Daoy (cell line): ENCODE results near the gene CLCN5. TPM values are rescaled to one million over a fixed set of nuclear protein-coding genes. Genes with fewer than 3 reads are reported as not detected.

Experiments used
- DNase-seq: peaks from one replicate; pipeline ENCODE4 v3.0.0-alpha.2; 2015; ENCODE audit warnings: low read depth
- total RNA-seq: library from RNA; depleted of rRNA; stranded (reverse); fragments of >200 nt; shearing (Covaris generic); gene quantifications from 2 replicates; pipeline ENCODE4 v1.2.3, GENCODE V29; 2014

Gene CLCN5
- total RNA-seq, 1 experiment from 2014 or later = 3.8 TPM

GRCh38 chrX:50081282-50081889 lies 159.0 kb downstream of the CLCN5 start:
- DNase-seq = peak; percentile 15

DNA sequence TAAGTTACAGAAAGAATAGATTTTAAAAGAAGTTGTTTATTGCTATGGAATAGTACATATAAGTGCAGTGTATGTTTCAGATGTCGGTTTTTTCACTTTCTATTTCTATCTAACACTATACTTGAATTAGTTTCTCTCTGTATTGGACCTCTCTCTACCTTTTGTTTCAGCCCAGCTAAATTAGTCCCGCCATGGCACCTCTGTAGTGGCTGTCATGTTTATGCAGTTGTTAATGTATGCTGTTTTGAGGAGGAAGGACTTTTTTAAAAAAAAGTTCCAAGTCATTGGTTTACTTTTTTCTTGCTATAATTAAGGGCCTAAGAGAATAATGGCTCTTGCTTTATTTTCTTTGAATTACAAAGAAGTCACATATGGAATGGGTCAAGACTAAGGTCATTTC lies 160.3 kb downstream of the CLCN5 start:
- no peak for DNase-seq

GRCh38 chrX:50088645-50089044 lies 166.2 kb downstream of the CLCN5 start:
- DNase-seq = no peak

- no peak for DNase-seq
Measured at GRCh38 chrX:50093625-50094024, 171.2 kb downstream of the CLCN5 start.

GRCh38 chrX:50097071-50097470 lies 174.7 kb downstream of the CLCN5 start:
- no peak for DNase-seq

DNA sequence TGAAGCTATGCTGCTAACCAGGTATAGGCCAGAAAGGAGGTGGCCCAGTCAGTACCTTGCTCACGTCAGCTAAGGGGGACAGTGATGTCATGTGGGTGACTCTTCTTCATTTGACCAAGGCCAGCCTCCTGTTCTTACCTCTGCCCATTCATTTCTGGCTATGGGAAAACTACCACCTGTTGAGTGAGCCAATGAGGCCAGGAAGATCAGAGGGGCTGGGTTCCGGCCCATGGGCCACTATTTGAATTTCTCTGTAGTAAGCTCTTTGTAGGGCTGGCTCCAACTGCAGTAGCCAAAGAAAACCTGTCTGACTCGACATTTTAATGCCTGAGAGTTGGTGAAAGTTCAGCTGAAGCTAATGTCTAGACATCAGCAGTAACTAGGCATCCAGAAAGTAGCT lies 175.8 kb downstream of the CLCN5 start:
- DNase-seq = no peak

- no peak for DNase-seq
Measured at GRCh38 chrX:50098749-50099148, 176.4 kb downstream of the CLCN5 start.

- no peak for DNase-seq
Measured at GRCh38 chrX:50099331-50099730, 176.9 kb downstream of the CLCN5 start.

DNA sequence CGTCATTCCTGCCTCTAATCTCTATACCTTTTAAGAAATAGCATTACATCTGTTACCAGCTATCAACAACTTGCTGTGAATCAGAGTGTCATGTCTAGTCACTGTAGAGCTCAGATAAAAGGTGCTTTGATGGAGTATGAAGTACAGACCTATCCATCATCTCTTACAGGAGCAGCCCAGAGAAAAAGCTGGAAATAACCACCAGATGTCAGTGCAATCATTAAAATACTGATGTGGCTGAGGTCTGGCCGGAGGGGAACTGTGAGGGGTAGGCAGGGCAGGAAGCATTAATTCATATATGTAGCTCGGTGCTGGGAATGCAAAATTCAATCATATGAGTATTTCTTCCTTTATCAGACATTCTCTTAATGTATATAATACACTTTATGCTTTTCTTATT lies 177.8 kb downstream of the CLCN5 start:
- peak; percentile 1 for DNase-seq

DNA sequence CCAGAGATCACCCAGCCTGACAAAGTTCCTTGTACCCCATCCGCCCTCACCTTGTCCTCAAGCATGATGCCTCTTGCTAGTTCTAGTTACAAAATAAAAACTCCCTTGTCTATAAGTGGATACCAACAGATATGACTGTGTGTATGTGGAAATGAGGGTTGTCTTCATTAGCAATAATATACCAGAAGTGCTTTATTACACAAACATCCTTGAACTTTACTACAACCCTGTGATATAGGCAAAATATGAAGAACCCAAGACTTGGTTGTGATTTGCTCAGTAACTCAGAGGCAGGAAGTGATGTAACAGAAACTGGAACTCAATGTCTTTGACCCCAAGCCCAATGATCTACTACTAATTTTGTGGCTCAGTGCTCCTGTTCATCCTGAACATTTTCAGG lies 180.8 kb downstream of the CLCN5 start:
- DNase-seq = no peak

DNA sequence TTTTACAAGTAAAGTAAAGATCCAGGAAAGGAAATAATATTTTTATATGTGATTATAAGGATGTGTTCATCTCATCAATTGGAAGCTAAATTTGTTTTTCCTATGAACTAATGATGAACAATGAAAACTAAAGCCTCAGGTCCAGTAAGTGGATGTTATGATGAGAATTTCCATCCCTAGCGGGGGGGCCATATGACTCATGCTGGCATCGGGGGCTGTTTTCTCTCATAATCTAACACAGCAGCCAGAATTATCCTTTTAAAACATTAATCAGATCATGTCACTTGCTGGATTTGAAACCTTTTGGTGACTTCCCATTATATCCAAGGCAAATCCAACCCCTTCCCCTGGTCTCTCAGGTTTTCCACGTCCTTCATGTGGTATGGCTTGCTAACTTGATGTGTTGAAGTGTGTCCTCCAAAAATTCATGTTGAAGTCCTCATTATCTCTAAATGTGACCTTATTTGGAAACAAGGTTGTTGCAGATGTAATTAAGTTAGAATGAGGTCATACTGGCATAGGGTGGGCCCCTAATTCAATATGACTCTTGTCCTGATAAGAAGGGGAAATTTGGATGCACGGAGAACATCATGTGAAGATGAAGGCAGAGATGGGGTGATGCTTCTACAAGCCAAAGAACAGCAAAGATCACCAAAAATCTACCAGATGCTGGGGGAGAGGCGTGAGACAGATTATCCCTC lies 181.6 kb downstream of the CLCN5 start:
- DNase-seq = no peak

DNA sequence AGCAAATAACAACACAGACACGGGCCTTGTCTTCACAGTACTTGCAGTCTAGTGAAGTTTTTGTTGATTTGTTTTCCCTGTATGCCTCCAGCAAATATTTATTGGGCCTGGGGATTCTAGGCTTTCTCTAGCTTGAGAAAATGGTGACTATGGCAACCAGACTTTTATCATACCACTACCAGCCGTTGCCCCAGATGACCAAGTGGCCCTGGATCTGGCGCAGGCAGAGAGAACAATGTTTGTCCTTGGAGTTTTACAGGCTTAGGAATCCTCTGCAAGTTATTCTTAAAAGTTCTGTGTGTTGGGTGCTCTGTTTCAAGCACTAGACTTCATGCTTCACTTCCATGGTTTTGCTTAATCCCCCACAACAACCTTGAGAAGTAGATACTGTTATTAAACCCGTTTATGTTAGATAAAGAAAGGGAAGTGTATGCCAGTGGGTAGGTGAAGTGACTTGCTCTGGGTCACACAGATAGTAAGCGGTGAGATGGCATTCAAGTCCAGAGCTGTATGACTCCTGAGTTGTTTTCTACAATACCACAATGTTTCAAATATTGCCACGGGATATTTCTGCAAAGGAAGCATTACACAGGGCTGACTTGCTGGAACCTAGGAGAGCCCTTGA lies 183.8 kb downstream of the CLCN5 start:
- no peak for DNase-seq

DNA sequence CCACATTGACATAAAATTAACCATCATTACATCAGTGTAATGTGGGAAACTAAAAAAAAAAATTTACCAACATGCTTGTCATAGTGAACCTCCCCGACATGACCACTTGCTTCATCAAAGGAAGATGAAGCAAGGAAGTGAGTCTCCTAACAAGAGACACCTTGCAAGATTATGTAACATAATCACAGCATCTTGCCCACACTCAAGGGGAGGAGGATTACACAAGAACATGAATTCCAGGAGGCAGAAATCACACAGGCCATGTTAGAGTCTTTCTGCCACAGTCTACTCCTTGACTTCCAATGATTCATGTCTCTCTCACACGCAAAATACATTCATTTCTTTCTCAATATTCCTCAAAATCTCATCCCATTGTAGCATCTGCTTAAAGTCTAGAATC lies 185.1 kb downstream of the CLCN5 start:
- no peak for DNase-seq

DNA sequence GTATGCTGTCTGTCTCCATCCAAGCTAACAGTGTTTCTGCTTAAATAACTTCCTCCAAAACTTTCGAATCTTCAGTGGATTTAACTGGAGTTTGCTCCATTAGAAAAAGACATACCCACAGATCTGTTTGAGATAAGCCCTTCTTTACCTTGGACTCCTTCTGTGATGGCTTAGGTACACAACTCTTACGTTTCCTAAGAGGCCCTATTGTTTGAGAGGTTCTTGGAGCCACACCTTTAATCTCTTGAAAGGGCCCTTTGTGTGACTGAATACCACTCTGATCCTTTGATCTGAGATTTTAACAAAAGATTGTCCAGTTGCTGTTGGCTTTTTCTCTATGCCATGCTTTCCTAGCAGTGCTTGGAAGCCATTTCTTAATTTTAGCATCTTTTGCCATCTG lies 185.9 kb downstream of the CLCN5 start:
- DNase-seq = no peak

DNA sequence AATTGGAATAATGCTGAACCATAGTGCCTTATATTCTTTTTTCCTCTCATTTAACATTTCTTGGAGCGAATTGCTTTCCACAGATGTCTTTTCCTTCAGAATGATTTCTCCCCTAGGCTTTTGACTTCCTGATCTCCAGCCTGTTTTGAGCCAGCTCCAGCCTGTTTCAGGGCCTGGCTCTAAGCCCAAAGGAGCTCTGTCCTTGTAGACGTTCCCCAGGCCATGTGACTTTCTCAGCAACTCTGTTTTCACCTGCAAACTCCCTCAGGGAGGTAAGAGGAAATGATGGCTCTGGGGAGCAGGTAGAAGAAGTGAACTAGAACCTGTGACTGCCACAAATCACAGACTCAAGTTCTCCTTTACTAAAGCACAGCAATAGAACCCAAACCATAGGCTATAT lies 189.3 kb downstream of the CLCN5 start:
- DNase-seq = no peak

GRCh38 chrX:50114113-50114512 lies 191.7 kb downstream of the CLCN5 start:
- no peak for DNase-seq

DNA sequence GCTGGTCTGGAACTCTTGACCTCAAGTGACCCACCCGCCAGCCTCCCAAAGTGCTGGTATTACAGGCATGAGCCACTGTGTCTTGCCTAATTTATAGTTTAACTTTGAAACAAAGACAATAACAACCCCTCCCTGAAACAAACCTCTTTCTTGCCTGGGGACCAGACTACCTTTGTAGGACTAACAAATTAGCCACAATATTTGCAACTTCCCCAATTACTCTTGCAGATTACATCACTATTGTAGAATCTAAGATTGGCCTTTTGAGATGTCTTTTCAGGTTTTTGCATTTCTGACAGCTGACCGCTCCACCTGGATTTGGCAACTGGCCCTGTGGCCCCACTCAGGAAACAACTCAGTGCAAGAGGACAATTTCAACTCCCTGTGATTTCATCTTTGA lies 193.6 kb downstream of the CLCN5 start:
- DNase-seq = no peak

GRCh38 chrX:50117476-50117875 lies 195.1 kb downstream of the CLCN5 start:
- no peak for DNase-seq

DNA sequence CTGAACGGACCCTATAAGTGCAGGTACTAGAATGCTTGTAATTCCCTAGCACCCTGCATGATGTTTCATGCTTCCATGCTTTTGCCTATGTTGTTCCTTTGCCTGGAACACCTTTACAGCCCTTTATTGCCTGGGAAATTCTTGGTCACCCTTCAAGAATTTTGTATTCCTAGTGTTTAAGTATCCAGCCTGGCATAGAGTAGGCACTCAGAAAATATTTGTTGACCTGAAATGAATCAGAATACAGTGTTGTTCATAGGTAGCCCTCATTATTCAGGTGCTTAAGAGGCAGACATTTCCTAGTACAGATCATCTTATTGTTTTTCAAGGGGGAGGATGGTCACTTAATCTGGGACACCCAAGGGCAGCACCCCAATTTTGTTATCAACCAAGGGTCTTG lies 203.1 kb downstream of the CLCN5 start:
- DNase-seq = no peak

GRCh38 chrX:50147972-50148371 lies 225.6 kb downstream of the CLCN5 start:
- DNase-seq = no peak
